ENCODE measurements around the gene KLHL5.
A peak's percentile ranks its signal among the peaks of the same experiment; 100 is the strongest.
"Not testable (repeated sequence)": the region's sequence is repeated elsewhere in the genome, so short reads cannot be mapped to it uniquely, and the experiment has no call there.

The KLHL5 gene, protein sequence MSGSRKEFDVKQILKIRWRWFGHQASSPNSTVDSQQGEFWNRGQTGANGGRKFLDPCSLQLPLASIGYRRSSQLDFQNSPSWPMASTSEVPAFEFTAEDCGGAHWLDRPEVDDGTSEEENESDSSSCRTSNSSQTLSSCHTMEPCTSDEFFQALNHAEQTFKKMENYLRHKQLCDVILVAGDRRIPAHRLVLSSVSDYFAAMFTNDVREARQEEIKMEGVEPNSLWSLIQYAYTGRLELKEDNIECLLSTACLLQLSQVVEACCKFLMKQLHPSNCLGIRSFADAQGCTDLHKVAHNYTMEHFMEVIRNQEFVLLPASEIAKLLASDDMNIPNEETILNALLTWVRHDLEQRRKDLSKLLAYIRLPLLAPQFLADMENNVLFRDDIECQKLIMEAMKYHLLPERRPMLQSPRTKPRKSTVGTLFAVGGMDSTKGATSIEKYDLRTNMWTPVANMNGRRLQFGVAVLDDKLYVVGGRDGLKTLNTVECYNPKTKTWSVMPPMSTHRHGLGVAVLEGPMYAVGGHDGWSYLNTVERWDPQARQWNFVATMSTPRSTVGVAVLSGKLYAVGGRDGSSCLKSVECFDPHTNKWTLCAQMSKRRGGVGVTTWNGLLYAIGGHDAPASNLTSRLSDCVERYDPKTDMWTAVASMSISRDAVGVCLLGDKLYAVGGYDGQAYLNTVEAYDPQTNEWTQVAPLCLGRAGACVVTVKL

DNA sequence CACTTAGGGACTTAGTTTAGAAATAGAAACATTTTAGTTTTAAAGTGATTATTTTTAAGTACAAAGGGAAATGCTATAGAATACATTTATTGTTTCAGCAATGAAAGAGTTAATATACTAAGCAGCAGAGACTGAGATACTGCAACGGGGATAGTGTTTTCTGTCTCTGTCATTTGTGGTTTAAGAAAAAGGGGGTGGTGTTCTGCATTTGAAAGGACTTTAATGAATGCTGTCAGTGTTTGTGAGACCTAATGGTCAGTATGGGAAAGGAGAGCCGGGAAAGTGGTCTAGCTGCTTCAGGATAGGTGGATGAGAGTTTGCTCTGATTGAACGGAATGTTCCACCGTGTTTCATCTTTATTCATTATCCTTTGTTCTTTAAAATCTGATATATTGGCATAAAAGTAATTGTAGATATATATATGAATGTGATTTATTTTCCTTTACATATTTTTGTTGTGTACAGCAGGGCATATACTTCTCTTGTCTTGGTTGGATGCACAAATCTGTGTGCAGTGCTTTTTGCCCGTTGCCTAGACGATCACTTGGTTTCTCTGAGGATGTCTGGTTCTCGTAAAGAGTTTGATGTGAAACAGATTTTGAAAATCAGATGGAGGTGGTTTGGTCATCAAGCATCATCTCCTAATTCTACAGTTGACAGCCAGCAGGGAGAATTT is at the start of gene KLHL5:
Gene KLHL5 (plus strand): TSS at position 139 of the 676 bp plus-strand sequence. CDS start 421 bp downstream, at position 560.
- no peak for DNase-seq

DNA sequence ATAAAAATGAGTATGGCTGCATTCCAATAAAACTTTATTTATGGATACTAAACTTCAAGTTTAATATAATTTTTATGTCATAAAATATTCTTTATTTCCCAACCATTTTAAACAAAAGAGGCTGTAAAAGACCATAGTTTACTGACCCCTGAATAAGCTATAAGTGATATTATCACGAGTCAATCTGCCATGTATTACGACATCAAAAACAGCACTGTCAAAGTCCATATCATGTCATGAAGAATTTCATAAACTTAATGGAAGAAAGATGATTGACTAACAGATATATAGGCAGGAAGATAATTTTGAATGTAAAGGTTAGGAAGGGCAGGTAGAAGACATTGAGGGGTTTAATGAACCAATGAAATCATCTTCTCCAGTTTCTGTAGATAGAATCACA is 48.0 kb upstream of the KLHL5 start:
- DNase-seq: no peak

DNA sequence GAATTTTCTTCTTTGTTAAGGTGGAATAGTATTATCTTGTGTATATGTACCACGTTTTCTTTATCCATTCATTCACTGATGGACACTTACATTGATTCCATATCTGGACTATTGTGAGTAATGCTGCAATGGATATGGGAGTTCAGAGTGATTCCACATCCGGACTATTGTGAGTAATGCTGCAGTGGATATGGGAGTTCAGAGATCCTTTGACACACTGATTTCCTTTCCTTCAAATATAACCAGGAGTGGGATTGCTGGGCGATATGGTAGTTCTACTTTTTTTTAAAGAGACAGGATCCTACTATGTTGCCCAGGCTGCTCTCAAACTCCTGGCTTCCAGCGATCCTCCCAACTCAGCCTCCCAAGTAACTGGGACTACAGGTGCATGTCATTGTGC is 41.9 kb upstream of the KLHL5 start:
- DNase-seq: no peak

DNA sequence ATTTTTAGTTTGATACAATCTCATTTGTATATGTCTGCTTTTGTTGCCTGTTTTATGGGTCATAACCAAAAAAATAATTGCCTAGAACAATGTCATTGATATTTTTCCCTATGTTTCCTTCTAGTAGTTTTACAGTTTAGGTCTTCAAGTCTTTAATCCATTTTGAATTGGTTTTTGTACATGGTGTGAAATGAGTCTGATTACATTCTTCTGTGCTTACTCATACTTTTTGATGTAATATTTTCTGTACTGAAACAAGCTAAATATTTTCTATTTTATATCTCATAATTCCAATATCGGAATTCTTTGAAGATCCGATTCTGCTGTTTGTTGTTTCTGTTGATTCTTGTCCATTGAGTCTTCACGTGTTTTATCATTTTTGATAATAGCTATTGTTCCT is 40.4 kb upstream of the KLHL5 start:
- DNase-seq: no peak

DNA sequence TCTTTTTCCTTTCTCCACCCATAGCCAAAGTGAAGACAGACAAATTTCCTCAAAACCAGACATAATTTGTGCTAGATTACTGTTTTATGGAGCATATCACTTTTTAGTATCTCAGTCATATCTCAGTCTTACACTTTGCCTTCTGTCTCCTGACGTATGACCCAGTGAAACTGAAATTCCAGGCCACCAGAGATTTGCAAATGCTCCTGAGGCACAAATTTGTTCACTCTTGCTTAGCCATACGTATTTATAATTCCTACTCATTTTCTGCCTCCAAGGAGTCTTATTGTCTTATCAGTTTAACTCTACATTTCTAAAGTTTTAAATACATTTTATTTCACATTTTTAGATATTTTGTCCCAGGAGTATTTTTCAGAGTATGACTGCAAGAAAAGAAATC is 39.8 kb upstream of the KLHL5 start:
- no peak for DNase-seq

DNA sequence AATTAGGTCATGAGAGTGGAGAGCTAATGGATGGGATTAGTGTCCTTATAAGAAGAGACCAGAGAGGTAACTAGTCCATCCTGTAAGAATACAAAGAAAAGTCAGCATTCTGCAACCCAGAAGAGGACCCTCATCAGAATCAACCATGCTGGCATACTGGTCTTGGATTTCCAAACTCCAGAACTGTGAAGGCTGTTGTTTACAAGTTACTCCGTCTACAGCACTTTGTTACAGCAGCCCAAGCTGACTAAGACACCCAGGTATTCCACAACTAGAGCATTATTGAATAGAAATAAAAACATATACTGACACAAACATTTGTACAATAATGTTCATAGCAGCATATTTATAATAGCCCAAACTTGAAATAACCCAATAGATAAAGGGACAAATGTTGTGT is 39.0 kb upstream of the KLHL5 start:
- DNase-seq: no peak

DNA sequence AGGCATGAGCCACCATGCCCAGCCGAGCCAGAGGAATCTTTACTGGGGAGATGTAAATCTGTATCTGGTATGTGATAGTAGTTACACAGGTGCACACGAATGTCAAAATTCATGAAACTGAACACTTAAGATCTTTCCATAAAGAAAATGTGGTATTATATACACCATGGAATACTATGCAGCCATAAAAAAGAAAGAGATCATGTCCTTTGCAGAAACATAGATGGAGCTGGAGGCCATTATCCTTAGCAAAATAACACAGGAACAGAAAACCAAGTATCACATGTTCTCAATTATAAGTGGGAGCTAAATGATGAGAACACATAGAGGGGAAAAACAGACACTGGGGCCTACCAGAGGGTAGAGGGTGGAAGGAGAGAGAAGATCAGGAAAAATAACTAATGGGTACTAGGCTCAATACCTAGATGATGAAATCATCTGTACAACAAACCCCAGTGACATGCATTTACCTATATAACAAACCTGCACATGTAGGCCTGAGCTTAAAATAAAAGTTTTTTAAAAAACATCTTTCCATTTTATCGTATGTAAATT is 37.6 kb upstream of the KLHL5 start:
- DNase-seq: no peak

DNA sequence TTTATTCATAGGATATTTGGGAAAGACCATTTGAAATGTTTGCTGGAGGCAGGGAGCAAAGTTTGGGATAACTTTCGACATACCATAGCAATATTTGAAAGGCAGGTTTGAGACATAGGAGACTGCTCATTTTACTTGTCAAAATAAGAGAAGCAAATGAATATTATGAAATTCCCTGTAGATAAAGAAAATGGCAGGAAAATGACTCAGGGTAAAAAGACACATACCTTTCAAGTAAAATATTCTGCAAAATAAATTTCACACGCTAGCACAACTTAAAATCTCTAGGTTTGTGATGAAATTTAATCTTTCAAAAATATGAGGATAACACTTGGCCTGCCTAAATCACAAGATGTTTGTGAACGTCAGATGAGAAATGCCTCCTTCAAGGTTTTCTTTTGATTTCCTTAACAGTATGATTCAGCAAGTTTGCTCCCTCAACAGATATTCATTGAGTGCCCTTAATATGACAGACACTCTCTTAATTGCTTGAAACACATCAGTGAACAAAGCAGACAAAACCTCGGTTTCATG is 36.4 kb upstream of the KLHL5 start:
- DNase-seq: no peak

DNA sequence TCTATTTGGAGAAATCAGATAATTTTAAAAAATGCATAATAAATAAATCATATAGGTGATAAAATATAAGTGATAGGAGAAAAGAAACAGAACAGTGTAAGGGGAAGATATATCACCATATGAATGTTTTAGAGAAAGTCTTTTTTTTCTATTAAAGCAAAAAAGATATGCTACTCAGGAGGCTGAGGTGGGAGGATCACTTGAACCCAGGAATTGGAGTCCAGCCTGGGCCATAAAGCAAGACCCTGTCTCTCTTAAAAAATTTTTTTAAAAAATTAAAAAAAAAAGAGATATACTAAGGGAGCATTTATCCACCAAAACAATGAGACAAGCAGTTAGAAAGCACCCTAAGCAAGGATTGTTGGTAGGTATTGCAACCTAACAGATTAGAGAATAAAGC is 35.9 kb upstream of the KLHL5 start:
- DNase-seq: no peak

DNA sequence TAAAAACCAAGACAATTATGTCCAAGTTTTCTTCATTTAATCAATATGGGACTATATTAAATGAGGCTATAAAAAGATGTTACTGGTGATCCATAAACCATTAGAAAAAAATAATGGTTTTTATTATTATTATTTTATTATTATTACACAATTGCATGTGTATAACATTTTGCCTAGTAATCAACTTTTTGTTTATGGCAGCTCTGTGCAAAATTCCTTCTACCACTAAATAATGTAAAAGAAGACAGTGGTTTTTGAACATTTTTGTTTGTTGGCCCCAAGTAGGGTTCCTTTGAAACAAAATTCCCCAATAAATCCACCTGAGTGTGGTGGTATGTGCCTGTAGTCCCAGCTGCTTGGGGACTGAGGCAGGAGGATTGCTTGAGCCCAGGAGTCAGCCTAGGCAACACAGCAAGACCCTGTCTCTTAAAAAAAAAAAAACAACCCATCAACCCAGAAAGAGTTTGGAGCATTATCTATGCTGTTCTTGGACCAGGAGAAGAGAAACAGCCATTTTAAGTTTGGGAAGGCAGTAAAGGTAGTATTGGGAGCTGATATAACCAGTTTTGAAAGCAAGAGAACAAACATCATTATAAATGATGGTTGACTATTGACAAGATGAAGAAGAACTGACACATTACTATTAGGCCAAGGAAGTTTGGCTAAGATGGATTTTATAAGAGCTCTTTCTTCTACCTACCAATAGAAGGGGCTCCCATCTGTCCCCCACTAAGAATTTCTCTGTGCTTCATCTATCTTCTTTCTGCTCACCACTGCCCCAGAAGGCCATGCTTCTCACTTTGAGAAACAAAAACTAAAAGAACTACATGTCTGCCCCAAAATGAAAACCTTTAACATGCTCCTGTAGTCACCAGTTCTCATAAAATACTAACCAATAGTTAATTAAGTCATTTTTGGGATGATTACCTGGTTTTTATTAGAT is 32.0 kb upstream of the KLHL5 start:
- peak; percentile 51 for DNase-seq

DNA sequence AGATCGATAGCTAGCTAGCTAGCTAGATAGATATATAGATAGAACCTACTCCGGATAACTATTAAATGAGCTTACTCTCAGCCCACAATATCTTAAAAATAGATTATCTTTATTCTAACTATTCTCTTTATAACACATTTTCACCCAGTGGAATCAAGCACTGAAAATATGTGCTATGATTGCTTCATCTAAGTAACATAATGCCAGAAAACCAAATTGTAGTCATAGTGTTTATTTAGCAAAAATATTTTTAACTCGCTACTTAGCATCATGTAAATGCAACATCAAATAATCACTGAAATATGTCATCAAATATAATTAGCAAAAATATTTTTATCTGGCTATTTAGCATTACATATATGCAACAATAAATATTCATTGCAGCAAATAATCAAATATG is 31.3 kb upstream of the KLHL5 start:
- no peak for DNase-seq

DNA sequence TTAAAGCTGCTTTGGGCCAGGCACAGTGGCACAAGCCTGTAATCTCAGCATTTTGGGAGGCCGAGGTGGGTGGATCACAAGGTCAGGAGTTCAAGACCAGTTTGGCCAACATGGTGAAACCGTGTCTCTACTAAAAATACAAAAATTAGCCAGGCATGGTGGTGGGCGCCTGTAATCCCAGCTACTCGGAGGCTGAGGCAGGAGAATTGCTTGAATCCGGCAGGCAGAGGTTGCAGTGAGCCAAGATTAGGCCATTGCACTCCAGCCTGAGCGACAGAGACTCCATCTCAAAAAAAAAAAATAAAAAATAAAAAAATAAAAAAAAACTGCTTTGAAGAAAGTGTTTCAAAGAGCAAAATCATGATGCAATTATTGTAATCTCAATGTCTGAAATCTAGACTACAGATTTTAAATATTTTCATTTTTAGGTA is 30.4 kb upstream of the KLHL5 start:
- DNase-seq: not testable (repeated sequence)

DNA sequence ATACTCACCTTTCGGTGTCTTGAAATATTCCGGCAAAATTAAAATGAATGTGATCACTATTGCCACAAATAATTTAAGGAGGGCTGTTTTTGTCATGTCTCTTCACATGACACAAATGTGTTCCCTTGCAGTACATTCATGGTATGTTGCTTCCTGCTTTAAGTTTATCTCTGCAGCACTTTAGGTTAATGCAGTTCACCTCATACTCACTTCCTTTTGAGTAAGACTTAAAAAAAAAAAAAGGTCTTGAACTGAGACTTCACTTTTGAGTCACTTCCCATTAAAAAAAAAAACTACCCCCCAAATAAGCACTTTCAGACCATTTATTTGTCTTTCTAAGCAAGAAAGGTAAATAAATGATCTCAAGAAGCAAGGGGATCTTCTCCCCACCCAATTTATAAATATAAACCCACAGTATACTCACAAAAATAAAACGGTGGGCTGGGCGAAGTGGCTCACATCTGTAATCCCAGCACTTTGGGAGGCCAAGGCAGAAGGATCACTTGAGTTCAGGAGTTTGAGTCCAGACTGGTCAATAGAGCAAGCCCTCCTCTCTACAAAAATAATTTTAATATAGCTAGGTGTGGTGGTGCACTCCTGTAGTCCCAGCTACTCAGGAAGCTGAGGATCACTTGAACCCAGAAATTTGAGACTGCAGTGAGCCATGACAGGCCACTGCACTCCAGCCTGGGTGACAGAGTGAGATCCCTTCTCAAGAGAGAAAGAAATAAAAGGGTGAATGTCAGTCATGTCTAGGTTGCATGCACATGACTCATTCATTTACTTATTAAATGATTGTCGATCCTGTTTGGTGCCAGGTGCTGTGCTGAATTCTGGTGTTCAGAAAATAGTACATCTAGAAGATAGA is 29.6 kb upstream of the KLHL5 start, which contains the start of gene TMEM156:
Gene TMEM156 (minus strand): TSS at position 192 of the 868 bp plus-strand sequence. CDS start 96 bp downstream, at position 96.
- DNase-seq: peak; percentile 76

DNA sequence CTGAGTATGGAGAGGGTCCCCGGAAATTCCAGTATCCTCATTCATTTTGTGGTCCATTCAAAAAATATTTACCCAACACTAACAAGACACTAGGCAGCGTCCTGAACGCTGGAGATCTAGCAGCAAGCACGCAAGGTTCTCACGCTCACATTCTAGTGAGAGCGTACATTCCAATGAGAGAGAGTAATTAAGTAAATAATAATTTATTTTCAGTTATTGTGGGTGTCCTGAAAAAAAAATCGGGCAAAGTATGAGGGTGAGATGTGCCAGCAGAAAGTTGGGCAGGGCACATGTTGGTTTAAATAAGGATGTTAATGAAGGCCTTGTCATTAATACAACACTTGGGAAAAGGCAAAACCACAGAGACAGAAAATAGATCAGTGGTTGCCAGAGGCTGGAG is 25.9 kb upstream of the KLHL5 start:
- no peak for DNase-seq

DNA sequence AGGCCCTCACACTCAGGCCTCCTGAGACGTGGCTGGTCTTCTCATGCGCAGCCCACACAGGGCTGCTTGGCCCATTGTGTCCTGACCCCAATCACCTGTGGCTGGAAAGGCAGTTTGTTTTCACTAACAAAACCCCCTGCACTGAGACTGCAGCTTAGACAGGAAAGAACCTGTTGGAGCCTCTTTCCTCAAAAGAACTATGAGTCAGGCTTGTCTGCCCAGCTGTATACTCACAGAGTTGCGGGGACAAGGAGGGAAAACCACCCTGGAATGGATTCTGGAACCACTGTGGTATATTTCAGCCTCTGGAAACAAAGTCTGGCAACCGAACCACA is 24.6 kb upstream of the KLHL5 start:
- no peak for DNase-seq

DNA sequence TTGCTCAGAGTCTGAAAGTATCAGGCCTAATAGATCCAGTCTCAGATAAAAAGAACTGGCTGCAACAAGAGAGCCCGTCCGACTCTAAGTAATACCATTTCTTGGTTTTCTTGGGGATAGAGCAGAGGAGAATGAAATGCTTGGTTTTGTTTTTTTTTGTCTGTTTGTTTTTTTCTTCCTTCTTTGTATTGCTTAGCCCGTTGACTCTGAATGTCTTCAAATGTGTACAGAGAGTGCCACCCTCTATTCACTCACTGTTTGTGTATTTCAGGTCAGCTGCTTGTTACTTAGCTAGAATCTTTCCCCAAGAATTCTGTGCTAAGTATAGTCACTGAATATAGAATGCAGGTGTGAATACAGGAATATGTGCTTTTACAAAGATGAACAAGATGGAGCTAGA is 24.1 kb upstream of the KLHL5 start:
- DNase-seq: no peak

DNA sequence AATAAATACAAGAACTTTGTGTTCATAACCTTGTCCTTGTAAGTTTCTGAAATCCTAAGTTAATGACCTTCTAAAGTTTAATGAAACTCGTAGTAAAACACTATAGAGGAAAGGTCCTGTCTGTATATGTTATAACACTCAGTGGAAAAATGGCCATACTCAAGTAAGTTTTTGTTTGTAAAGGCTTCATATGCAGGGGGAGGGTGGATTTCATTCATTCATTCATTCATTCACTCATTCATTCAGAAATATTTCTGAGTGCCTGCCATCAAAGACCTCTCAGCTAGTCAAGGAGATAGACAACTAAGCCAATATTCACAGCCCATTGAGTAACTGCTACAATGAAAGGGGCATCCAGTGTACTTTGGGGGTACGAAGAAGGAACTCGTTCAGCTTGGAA is 22.9 kb upstream of the KLHL5 start:
- DNase-seq: no peak

DNA sequence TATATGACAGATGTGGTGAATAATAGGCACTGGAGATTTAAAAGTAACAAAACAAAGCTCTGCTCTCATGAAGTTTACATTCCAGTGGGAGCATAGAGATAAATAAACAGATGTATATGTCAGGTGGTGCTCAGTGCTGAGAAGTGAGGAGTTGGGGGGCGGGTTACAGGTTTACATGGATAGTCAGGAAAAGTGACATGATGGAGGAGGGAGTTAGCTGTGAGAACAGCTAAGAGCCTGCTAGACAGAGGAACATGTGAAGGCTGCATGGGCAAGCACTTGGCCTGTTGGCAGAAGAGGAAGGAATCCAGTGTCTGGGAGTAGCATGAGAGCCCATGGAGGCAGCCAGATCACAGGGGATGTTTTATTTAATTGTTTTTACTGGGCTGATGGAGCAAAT is 19.7 kb upstream of the KLHL5 start:
- no peak for DNase-seq

DNA sequence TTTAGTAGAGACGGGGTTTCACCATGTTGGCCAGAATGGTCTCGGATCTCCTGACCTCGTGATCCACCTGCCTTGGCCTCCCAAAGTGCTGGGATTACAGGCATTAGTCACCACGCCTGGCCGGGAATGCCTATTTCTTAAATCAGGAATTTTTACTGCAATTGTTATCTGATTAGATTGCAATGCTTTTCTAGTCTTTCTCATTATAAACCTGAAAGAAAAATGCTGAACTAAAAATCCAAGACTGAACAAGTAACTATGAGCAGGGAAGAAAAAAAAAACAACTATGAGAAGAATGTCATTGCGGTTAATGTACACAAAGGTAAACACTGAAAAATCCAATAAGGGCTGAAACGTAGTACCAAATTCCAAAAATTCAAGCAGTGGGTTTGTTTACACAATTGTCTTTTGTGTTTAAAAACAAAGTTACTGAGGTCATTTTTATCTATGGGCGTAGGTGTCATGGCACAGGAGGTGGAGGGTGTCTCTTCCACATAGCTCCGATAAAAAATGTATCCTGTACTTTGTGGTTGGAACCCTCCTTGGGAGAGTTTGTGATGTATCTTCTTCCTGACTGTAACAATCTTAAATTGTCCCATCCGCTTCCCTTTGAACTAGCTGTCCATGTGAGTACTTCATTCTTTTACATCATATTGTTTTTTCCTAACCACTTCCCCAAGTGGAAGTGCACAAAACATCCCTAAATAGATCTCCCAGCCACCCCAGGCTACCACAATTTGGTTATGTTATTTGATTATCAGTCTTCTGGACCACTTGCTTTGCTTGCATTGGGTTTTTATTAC is 18.8 kb upstream of the KLHL5 start:
- DNase-seq: no peak

DNA sequence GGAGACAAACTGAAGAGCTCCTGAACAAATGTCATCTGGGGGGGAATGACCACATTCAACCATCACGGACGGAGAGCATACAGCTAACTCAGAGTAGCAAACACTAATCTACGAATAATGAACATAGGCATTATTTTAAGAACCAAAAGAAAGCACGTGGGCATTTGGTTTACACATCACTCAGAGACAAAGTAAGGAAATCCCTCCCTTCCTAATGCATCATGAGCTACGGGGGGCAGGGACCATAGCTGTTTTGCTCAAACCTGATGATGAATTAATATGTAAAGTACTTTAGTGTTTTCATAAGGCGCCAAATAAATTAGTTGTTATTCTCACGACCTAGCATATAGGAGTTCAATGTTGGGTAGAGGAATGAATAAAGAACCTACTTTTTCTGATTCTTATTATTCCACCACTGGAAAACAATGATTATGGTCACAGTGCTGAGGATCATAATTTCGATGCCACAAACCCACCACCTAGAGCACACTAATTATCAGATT is 18.1 kb upstream of the KLHL5 start:
- peak; percentile 44 for DNase-seq
